Measurements from ENCODE around the gene PEX3. TPM values are rescaled to one million over a fixed set of nuclear protein-coding genes. Genes with fewer than 3 reads are reported as not detected.

Gene PEX3, protein sequence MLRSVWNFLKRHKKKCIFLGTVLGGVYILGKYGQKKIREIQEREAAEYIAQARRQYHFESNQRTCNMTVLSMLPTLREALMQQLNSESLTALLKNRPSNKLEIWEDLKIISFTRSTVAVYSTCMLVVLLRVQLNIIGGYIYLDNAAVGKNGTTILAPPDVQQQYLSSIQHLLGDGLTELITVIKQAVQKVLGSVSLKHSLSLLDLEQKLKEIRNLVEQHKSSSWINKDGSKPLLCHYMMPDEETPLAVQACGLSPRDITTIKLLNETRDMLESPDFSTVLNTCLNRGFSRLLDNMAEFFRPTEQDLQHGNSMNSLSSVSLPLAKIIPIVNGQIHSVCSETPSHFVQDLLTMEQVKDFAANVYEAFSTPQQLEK
- total RNA-seq (2022; extraction: Qiagen RNA extraction; ENCODE audit: low read depth), result 9.6 to 13.2 TPM (median 11.4 TPM) in 5 replicates

DNA sequence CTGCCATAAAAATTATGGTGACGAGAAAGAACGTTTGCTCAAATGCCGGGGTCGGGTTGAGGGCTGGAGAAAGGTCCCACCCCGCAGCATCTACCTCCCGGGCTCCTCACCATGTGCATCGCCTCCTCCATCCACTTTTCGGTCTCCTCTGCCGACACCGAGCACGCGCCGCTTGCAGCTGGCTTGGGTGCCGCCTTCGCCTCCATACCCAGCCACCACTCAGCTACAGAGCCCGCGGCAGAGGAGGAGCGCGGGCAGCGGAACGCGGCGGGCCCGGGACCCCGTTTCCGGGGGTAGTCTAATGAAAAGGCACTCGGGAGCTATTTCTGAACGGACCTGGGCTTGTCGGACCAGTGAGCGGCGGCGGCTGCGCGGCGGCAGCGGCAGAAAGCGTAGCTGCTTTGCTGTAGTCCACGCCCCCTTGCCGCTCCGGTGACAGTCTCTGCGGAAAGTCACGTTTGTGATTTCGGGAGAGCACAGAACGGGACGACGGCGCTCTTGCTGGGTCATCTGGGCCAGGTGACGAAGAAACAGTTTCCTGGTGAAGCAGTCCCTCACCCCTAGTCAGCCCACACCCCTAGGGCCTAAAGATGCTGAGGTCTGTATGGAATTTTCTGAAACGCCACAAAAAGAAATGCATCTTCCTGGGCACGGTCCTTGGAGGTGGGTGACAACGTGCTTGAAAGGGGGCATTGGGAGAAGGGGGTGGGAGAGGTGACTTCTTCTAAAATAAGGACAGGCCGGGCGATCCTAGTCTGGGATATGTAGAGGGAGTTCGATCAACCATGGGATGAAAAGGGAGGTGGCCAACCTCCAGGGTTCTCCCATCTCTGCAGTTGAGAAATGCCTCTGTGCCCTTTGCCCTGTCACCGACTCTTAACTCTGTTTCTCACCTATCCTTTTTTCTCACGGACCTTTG lies at the start of gene PEX3, which contains the start of gene ADAT2:
Gene PEX3 (plus strand): TSS at position 353 of the 919 bp plus-strand sequence. CDS start 238 bp downstream, at position 591.
Gene ADAT2 (minus strand): TSS at position 243 of the 919 bp plus-strand sequence. CDS start 37 bp downstream, at position 206.

DNA sequence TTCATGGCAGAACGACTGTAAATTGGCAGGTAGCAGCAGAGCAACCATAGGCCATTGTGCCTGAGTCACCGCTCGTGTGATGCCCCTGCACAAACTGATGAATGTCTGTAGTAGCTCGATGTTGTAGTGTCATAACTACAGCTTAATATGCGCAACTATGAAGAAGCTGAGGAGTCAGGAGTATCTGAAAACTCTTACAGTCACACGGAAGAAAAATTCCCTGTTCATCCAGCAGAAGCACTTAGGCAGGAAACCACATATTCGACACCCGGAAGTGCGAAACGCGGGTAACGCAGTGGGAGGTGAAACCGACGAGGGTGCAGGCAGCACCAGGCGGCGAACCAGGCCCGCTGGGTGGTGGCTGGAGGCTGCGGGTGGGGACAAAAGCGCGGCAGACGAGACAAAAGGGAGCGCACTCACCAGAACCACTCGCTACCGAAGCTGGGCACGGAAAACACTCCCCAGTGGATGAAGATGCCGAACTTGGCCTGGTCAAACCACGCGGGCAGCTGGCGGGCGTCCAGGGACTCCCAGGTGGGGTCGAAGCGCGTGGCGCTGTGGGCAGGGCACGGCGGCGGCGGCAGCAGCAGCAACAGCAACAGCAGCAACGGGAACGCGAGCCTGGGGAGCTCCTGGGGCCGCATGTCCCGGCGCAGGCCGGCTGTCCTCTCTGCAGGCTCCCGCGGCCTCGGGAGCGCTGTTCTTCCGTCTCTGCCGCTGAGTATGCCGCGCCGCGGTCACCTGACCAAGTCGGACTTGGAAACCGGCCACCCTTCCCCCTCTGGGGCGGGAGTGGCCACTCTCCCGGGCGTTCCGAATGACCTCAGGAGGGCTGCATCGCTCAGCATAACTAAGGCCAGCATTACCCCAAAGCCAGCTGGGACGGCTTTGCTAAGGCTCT lies 60.6 kb downstream of the PEX3 start, which contains the start of gene FUCA2:
Gene FUCA2 (minus strand): TSS at position 730 of the 901 bp plus-strand sequence. CDS start 86 bp downstream, at position 644.

Other genes starting within 250 kb of the PEX3 start
- 2.9 to 5.0 TPM (median 4.1 TPM) in 5 replicates for gene ADAT2, start 110 bp upstream of the PEX3 start, total RNA-seq (2022; extraction: Qiagen RNA extraction; ENCODE audit: low read depth)
- gene FUCA2, start 60.9 kb downstream of the PEX3 start, total RNA-seq (2022; extraction: Qiagen RNA extraction; ENCODE audit: low read depth), result 51.8 to 57.1 TPM (median 52.9 TPM) in 5 replicates
- gene PHACTR2, start 227.2 kb downstream of the PEX3 start, total RNA-seq (2022; extraction: Qiagen RNA extraction; ENCODE audit: low read depth), result 2.1 to 4.8 TPM (median 4.0 TPM) in 5 replicates

All from A549 treated with RU486 at 1 μM for 4 hours (cell line).